Osteoblast (primary cell): ENCODE results near the gene DNMT3B. TPM values are rescaled to one million over a fixed set of nuclear protein-coding genes. Genes with fewer than 3 reads are reported as not detected.

Experiments
- DNase-seq: peaks from one replicate; pipeline ENCODE4 v3.0.0; 2011; ENCODE audit warnings: low spot score, mixed read lengths; ENCODE audit not compliant: insufficient read length; ENCODE audit errors: missing footprints
- H2AFZ ChIP-seq: 2 replicates; pipeline ENCODE4 v1.6.0; 2011; ENCODE audit warnings: mild to moderate bottlenecking, low read length
- H3K27ac ChIP-seq: 2 replicates; pipeline ENCODE4 v1.5.1; 2011; ENCODE audit warnings: mild to moderate bottlenecking, low read depth, low read length, moderate library complexity
- H3K27me3 ChIP-seq: 2 replicates; pipeline ENCODE4 v1.6.0; 2012; ENCODE audit warnings: mild to moderate bottlenecking, control low read depth, inconsistent platforms, low read length, moderate library complexity; ENCODE audit not compliant: insufficient read depth
- H3K36me3 ChIP-seq: 2 replicates; pipeline ENCODE4 v1.5.1; 2011; ENCODE audit warnings: mild to moderate bottlenecking, low read length, control low read depth, moderate library complexity; ENCODE audit not compliant: insufficient read depth
- H3K4me1 ChIP-seq: 2 replicates; pipeline ENCODE4 v1.5.1; 2011; ENCODE audit warnings: mild to moderate bottlenecking, low read length, control low read depth, moderate library complexity; ENCODE audit not compliant: insufficient read depth
- H3K4me2 ChIP-seq: 2 replicates; pipeline ENCODE4 v1.6.0; 2011; ENCODE audit warnings: mild to moderate bottlenecking, low read length; ENCODE audit not compliant: insufficient read depth
- H3K4me3 ChIP-seq: fragments of 200-600 bp; sonication (generic); 3 replicates; pipeline ENCODE4 v1.5.1; 2012; ENCODE audit warnings: mild to moderate bottlenecking, low read length, inconsistent platforms; ENCODE audit not compliant: insufficient read depth
- H3K79me2 ChIP-seq: 2 replicates; pipeline ENCODE4 v1.6.0; 2012; ENCODE audit warnings: mild to moderate bottlenecking, low read length, control low read depth, inconsistent platforms; ENCODE audit not compliant: insufficient read depth
- H3K9me3 ChIP-seq: 2 replicates; pipeline ENCODE4 v1.5.1; 2011; ENCODE audit warnings: low read depth, low read length, control low read depth
- H4K20me1 ChIP-seq: 2 replicates; pipeline ENCODE4 v1.6.0; 2012; ENCODE audit warnings: mild to moderate bottlenecking, low read length, control low read depth; ENCODE audit not compliant: insufficient read depth
- total RNA-seq: library from RNA; depleted of rRNA; stranded (reverse); fragments of >200 nt; gene quantifications from 2 replicates; pipeline ENCODE4 v1.2.3, GENCODE V29; 2012
- TF ChIP-seq, protein P1 (sequence below): IDR thresholded peaks from 2 replicates; pipeline ENCODE4 v1.5.1; 2011; ENCODE audit warnings: mild to moderate bottlenecking, low read depth, low read length, moderate library complexity; ENCODE audit errors: extremely low read depth

The DNMT3B gene
- total RNA-seq, 1 donor = 2.5 TPM

DNA sequence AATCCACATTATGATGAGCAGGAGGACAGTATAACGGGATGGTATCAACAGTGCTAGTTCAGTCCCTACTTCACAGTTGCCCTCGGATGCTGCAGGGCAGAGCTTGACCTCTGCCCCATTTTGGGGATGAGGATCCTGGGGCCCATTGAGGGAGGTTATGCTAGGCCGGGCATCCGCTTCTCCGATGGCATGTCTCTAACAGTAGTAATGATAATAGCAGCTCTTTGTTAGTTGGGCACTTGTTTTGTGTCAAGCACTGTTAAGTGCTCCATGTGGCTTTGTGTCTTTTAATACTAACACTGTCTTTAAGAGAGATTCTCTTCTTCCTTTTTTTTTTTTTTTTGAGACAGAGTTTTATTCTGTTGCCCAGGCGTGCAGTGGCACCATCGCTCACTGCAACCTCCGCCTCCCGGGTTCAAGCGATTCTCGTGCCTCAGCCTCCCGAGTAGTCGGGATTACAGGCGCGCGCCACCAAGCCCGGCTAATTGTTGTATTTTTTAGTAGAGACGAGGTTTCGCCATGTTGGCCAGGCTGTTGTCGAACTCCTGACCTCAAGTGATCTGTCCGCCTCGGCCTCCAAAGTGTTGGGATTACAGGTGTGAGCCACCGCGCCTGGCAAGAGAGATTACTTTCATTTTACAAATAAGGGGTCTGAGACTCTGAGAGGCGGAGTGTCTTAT, 58.7 kb downstream of the DNMT3B start:
- peaks cover 2% of the 10 kb centered on the region for H3K36me3 ChIP-seq
- DNase-seq = peak; percentile 79
- peak overlapping the region; percentile 71 for H3K27ac ChIP-seq
- H3K4me3 ChIP-seq = peak overlapping the region; percentile 82
- H2AFZ ChIP-seq = no peak overlapping the region
- peak overlapping the region; percentile 99 for H3K4me2 ChIP-seq
- H3K79me2 ChIP-seq = peaks cover 60% of the 10 kb centered on the region
- TF ChIP-seq, protein P1, sequence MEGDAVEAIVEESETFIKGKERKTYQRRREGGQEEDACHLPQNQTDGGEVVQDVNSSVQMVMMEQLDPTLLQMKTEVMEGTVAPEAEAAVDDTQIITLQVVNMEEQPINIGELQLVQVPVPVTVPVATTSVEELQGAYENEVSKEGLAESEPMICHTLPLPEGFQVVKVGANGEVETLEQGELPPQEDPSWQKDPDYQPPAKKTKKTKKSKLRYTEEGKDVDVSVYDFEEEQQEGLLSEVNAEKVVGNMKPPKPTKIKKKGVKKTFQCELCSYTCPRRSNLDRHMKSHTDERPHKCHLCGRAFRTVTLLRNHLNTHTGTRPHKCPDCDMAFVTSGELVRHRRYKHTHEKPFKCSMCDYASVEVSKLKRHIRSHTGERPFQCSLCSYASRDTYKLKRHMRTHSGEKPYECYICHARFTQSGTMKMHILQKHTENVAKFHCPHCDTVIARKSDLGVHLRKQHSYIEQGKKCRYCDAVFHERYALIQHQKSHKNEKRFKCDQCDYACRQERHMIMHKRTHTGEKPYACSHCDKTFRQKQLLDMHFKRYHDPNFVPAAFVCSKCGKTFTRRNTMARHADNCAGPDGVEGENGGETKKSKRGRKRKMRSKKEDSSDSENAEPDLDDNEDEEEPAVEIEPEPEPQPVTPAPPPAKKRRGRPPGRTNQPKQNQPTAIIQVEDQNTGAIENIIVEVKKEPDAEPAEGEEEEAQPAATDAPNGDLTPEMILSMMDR = no peak
- peaks cover 52% of the 10 kb centered on the region for H4K20me1 ChIP-seq
- no peaks in the 10 kb centered on the region for H3K27me3 ChIP-seq
- no peaks in the 10 kb centered on the region for H3K9me3 ChIP-seq
- peaks cover 35% of the 10 kb centered on the region for H3K4me1 ChIP-seq

DNA sequence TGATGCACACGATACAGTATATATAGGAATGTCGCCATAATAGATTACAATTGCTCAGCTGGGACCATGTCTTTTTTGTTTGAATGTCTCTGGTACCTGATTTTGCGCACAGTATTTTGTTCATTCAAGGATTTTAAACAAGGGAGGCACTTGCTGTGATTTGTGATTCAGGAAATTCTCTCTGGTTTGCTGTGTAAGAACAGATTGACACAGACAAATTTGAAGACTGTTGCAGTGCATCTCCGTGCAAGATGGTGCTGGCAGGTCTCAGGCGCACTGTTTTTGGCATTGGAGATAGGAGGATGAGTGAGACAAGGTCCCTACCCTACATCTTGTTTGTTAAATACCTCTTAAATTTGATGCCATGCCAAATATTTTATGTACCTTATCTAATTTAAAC, 60.0 kb downstream of the DNMT3B start:
- peaks cover 71% of the 10 kb centered on the region for H3K79me2 ChIP-seq
- no peaks in the 10 kb centered on the region for H3K9me3 ChIP-seq
- TF ChIP-seq, protein P1 = no peak
- peaks cover 53% of the 10 kb centered on the region for H4K20me1 ChIP-seq
- H3K4me2 ChIP-seq = peak overlapping the region; percentile 99
- H3K27me3 ChIP-seq = no peaks in the 10 kb centered on the region
- H3K27ac ChIP-seq = peak overlapping the region; percentile 71
- no peak for DNase-seq
- no peak overlapping the region for H3K4me3 ChIP-seq
- peaks cover 12% of the 10 kb centered on the region for H3K36me3 ChIP-seq
- H3K4me1 ChIP-seq = peaks cover 35% of the 10 kb centered on the region
- no peak overlapping the region for H2AFZ ChIP-seq

DNA sequence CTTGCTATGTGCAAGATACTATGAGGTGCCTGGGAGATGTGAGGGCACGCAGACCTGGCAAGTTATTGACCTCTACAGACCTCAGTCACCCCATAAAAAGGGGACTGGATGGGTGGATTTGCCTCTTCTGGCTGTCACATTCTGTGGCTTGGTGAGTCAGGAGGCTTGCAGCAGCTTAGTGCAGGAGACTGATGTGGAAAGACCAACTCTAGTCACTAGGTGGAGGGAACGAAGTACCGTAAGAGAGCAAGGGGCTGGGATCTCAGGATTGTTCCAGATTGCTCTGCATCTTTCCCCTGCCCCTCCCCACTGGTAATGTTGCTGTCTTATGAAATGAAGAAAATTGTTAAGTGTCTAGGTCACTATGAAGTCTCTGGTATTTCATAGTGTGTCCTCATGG, 60.9 kb downstream of the DNMT3B start:
- no peaks in the 10 kb centered on the region for H3K9me3 ChIP-seq
- H3K27me3 ChIP-seq = no peaks in the 10 kb centered on the region
- TF ChIP-seq, protein P1 = peak; percentile 30
- peaks cover 57% of the 10 kb centered on the region for H4K20me1 ChIP-seq
- H3K27ac ChIP-seq = peak overlapping the region; percentile 71
- no peak overlapping the region for H2AFZ ChIP-seq
- H3K79me2 ChIP-seq = peaks cover 79% of the 10 kb centered on the region
- peaks cover 39% of the 10 kb centered on the region for H3K4me1 ChIP-seq
- H3K36me3 ChIP-seq = peaks cover 19% of the 10 kb centered on the region
- DNase-seq = peak; percentile 82
- peak overlapping the region; percentile 1 for H3K4me3 ChIP-seq
- H3K4me2 ChIP-seq = peak overlapping the region; percentile 47

DNA sequence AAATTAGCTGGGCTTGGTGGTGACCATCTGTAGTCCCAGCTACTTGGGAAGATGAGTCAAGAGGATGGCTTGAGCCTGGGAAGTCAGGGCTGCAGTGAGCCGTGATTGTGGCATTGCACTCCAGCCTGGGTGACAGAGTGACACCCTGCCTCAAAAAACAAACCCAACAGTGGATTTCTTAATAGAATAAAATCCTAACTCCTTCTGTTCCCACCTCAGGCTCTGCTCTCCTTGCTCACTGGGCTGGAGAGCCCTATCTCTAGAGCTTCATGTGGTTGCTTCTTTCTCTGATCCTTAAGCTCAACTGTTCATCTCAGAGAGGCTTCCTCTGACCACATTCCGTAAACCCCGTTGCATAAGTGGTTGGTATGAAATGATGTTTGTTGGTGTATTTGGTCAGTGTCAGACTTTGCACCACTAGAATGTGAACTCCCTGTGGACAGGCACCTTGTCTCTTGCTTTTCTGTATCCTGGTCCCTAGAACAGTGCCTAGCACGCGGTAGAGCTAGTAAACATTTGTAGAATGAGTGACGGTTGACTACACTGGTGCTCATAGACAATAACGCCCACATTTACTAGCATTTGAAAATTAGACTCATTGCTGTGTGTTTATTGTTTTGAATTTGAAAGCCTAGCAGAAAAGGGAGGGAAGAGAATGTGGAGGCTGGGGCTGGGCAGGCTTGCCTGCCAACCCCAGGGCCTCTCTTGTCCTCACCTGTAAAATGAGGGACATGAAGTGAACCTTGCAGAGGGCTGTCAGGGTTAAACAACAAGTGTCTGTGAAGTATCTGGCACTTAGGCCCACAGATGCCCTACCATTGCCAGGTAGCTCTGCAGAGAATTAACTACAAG, 61.8 kb downstream of the DNMT3B start:
- Histone ChIP-seq H2AFZ (no peak overlapping the region), H3K4me1 (peaks cover 48% of the 10 kb centered on the region)

More for the DNA sequence above, 61.8 kb downstream of the DNMT3B start:
- Histone ChIP-seq H3K4me2 (peak overlapping the region; percentile 47), H4K20me1 (peaks cover 66% of the 10 kb centered on the region), H3K9me3 (no peaks in the 10 kb centered on the region), H3K4me3 (no peak overlapping the region), H3K79me2 (peaks cover 88% of the 10 kb centered on the region), H3K36me3 (peaks cover 24% of the 10 kb centered on the region), H3K27ac (peak overlapping the region; percentile 71), H3K27me3 (no peaks in the 10 kb centered on the region)
- peak; percentile 8 for DNase-seq
- TF ChIP-seq, protein P1 = no peak
